GM21723 (cell line): Measurements from ENCODE around the gene SREK1.

Experiments used
- ATAC-seq: cut with Tn5 transposase; IDR thresholded peaks from one replicate; pipeline ENCODE4 v1.9.1; 2021; ENCODE audit warnings: mild to moderate bottlenecking, moderate library complexity; ENCODE audit not compliant: unreplicated experiment

Gene SREK1

GRCh38 chr5:66164044-66164790 is 20.1 kb downstream of the SREK1 start:
- ATAC-seq = no peak

GRCh38 chr5:66168226-66168625 is 24.1 kb downstream of the SREK1 start:
- ATAC-seq = no peak

- ATAC-seq = no peak
Measured at GRCh38 chr5:66169534-66169933, 25.4 kb downstream of the SREK1 start.

GRCh38 chr5:66170195-66170919 is 26.3 kb downstream of the SREK1 start:
- no peak for ATAC-seq

GRCh38 chr5:66171349-66172344 is 27.5 kb downstream of the SREK1 start:
- peak; percentile 78 for ATAC-seq

- no peak for ATAC-seq
Measured at GRCh38 chr5:66174338-66174737, 30.2 kb downstream of the SREK1 start.

- no peak for ATAC-seq
Measured at GRCh38 chr5:66178799-66179198, 34.7 kb downstream of the SREK1 start.

GRCh38 chr5:66179297-66180051 is 35.4 kb downstream of the SREK1 start:
- ATAC-seq = no peak

GRCh38 chr5:66180282-66181155 is 36.4 kb downstream of the SREK1 start:
- no peak for ATAC-seq

- no peak for ATAC-seq
Measured at GRCh38 chr5:66186108-66186507, 42.0 kb downstream of the SREK1 start.

- no peak for ATAC-seq
Measured at GRCh38 chr5:66193419-66193818, 49.3 kb downstream of the SREK1 start.

- ATAC-seq = no peak
Measured at GRCh38 chr5:66197764-66198405, 53.8 kb downstream of the SREK1 start.

GRCh38 chr5:66198837-66199236 is 54.7 kb downstream of the SREK1 start:
- no peak for ATAC-seq

- no peak for ATAC-seq
Measured at GRCh38 chr5:66203531-66203930, 59.4 kb downstream of the SREK1 start.

- ATAC-seq = no peak
Measured at GRCh38 chr5:66206465-66206864, 62.4 kb downstream of the SREK1 start.

- ATAC-seq = no peak
Measured at GRCh38 chr5:66207800-66208561, 63.9 kb downstream of the SREK1 start.

- no peak for ATAC-seq
Measured at GRCh38 chr5:66209350-66209749, 65.2 kb downstream of the SREK1 start.

- ATAC-seq = no peak
Measured at GRCh38 chr5:66209794-66210193, 65.7 kb downstream of the SREK1 start.
